Adrenal gland (tissue), 5 donors: Measurements from ENCODE around the gene PDXDC1.
"Not testable (repeated sequence)": the region's sequence is repeated elsewhere in the genome, so short reads cannot be mapped to it uniquely, and the experiment has no call there.

ENCODE experiments used
- POLR2A ChIP-seq, 2 donors: fragments of 450-650 bp; IDR thresholded peaks; one replicate each; pipeline ENCODE4 v1.6.1; 2017; ENCODE audit warnings: antibody characterized with exemption in 2 of 2, mild to moderate bottlenecking in 2 of 2, moderate library complexity in 1 of 2
- TF ChIP-seq, protein P1 (sequence below), 6 experiments: fragments of 450-650 bp in 4 of 6; fragments of 200-600 bp in 2 of 6; sonication (generic) in 1 of 6; IDR thresholded peaks; 1 replicate in 5 of 6; 2 replicates in 1 of 6; pipeline versions ENCODE4 v1.5.1 to v1.8.0; 2016 to 2021; ENCODE audit warnings: antibody characterized with exemption in 6 of 6, mild to moderate bottlenecking in 2 of 6, moderate library complexity in 1 of 6
- donor health status: DM: no; HTN: no; CAD: no.

GRCh38 chr16:15154650-15155562 lies 180.1 kb downstream of the PDXDC1 start:
- TF ChIP-seq, protein P1, sequence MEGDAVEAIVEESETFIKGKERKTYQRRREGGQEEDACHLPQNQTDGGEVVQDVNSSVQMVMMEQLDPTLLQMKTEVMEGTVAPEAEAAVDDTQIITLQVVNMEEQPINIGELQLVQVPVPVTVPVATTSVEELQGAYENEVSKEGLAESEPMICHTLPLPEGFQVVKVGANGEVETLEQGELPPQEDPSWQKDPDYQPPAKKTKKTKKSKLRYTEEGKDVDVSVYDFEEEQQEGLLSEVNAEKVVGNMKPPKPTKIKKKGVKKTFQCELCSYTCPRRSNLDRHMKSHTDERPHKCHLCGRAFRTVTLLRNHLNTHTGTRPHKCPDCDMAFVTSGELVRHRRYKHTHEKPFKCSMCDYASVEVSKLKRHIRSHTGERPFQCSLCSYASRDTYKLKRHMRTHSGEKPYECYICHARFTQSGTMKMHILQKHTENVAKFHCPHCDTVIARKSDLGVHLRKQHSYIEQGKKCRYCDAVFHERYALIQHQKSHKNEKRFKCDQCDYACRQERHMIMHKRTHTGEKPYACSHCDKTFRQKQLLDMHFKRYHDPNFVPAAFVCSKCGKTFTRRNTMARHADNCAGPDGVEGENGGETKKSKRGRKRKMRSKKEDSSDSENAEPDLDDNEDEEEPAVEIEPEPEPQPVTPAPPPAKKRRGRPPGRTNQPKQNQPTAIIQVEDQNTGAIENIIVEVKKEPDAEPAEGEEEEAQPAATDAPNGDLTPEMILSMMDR (IDR thresholded peaks at IDR 0.05) = not testable (repeated sequence)
- TF ChIP-seq POLR2A (IDR thresholded peaks at IDR 0.05) = peak; percentile 70 to 82
